HEK293T (cell line): Measurements from ENCODE around the gene BCL2.

ENCODE experiments used
- BHLHE40 ChIP-seq: fragments of 450-650 bp; IDR thresholded peaks from 2 replicates; pipeline ENCODE4 v1.6.1; 2016; ENCODE audit warnings: mild to moderate bottlenecking, moderate library complexity, borderline replicate concordance
- FOXM1 ChIP-seq: fragments of 450-650 bp; IDR thresholded peaks from 2 replicates; pipeline ENCODE4 v1.6.1; 2017; ENCODE audit warnings: mild to moderate bottlenecking, borderline replicate concordance
- NFRKB ChIP-seq: fragments of 450-650 bp; IDR thresholded peaks from 2 replicates; pipeline ENCODE4 v1.6.1; 2016; ENCODE audit warnings: mild to moderate bottlenecking, moderate library complexity
- SUZ12 ChIP-seq: fragments of 450-650 bp; IDR thresholded peaks from 2 replicates; pipeline ENCODE4 v1.6.1; 2016; ENCODE audit warnings: mild to moderate bottlenecking

- TF ChIP-seq FOXM1 = no peak
- no peak for TF ChIP-seq NFRKB
- no peak for TF ChIP-seq SUZ12
- no peak for TF ChIP-seq BHLHE40
Observed at GRCh38 chr18:63313396-63313917, 6.1 kb downstream of the BCL2 start.
